ENCODE measurements around the gene RALGAPA2. TPM values are rescaled to one million over a fixed set of nuclear protein-coding genes. Genes with fewer than 3 reads are reported as not detected.

The RALGAPA2 gene
- total RNA-seq, 1 donor from 2014 or later, result 21.0 TPM

GRCh38 chr20:20632644-20633043 is 79.8 kb downstream of the RALGAPA2 start:
- no peaks in the 10 kb centered on the region for H3K27me3 ChIP-seq (ENCODE audit: low read depth)
- peaks cover 59% of the 10 kb centered on the region for H3K36me3 ChIP-seq
- DNase-seq, result no peak
- no peaks in the 10 kb centered on the region for H3K9me3 ChIP-seq (replicated peaks)
- TF ChIP-seq, protein P1, sequence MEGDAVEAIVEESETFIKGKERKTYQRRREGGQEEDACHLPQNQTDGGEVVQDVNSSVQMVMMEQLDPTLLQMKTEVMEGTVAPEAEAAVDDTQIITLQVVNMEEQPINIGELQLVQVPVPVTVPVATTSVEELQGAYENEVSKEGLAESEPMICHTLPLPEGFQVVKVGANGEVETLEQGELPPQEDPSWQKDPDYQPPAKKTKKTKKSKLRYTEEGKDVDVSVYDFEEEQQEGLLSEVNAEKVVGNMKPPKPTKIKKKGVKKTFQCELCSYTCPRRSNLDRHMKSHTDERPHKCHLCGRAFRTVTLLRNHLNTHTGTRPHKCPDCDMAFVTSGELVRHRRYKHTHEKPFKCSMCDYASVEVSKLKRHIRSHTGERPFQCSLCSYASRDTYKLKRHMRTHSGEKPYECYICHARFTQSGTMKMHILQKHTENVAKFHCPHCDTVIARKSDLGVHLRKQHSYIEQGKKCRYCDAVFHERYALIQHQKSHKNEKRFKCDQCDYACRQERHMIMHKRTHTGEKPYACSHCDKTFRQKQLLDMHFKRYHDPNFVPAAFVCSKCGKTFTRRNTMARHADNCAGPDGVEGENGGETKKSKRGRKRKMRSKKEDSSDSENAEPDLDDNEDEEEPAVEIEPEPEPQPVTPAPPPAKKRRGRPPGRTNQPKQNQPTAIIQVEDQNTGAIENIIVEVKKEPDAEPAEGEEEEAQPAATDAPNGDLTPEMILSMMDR (IDR thresholded peaks at IDR 0.05; ENCODE audit: borderline replicate concordance), result no peak
- intact Hi-C loops (cut with micrococcal nuclease), result no loop called here
- no peaks in the 10 kb centered on the region for H3K4me1 ChIP-seq
- no peak overlapping the region for H3K4me3 ChIP-seq
- no peak overlapping the region for H3K27ac ChIP-seq (replicated peaks)

DNA sequence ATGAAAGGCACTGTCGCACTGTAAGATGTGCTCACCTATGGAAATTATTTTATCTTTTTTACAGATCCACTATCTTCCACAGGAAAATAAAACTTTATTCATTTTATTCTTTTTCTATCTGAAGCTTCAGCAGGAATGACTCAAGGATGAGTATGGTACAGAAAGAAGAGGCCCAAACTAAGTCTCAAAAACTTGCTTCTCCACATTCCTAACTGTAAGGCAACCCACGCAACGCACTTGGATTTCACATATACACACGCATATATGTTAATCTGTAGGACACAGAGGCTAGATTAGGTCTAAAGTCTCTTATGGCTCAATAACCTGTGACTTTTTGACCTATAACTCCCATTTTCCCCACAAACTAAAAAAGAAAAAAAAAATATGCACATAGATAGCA is 81.9 kb downstream of the RALGAPA2 start:
- intact Hi-C loops (cut with micrococcal nuclease), result no loop called here
- peaks cover 70% of the 10 kb centered on the region for H3K36me3 ChIP-seq
- H3K4me3 ChIP-seq, result no peak overlapping the region
- DNase-seq, result no peak
- no peaks in the 10 kb centered on the region for H3K4me1 ChIP-seq
- TF ChIP-seq, protein P1 (IDR thresholded peaks at IDR 0.05; ENCODE audit: borderline replicate concordance), result no peak
- H3K27ac ChIP-seq (replicated peaks), result no peak overlapping the region
- H3K9me3 ChIP-seq (replicated peaks), result no peaks in the 10 kb centered on the region
- H3K27me3 ChIP-seq (ENCODE audit: low read depth), result no peaks in the 10 kb centered on the region

- Histone ChIP-seq H3K4me1 (no peaks in the 10 kb centered on the region), H3K9me3 (replicated peaks) (no peaks in the 10 kb centered on the region), H3K4me3 (no peak overlapping the region), H3K36me3 (peaks cover 61% of the 10 kb centered on the region), H3K27ac (replicated peaks) (no peak overlapping the region), H3K27me3 (ENCODE audit: low read depth) (no peaks in the 10 kb centered on the region)
- intact Hi-C loops (cut with micrococcal nuclease), result no loop called here
- no peak for DNase-seq
- TF ChIP-seq, protein P1 (IDR thresholded peaks at IDR 0.05; ENCODE audit: borderline replicate concordance), result no peak
These were observed 82.8 kb downstream of the RALGAPA2 start for GRCh38 chr20:20629556-20630188.

- H3K4me1 ChIP-seq, result no peaks in the 10 kb centered on the region
- intact Hi-C loops (cut with micrococcal nuclease), result no loop called here
- H3K27ac ChIP-seq (replicated peaks), result no peak overlapping the region
- H3K36me3 ChIP-seq, result peaks cover 48% of the 10 kb centered on the region
- TF ChIP-seq, protein P1 (IDR thresholded peaks at IDR 0.05; ENCODE audit: borderline replicate concordance), result no peak
- no peak for DNase-seq
- H3K27me3 ChIP-seq (ENCODE audit: low read depth), result no peaks in the 10 kb centered on the region
- H3K9me3 ChIP-seq (replicated peaks), result no peaks in the 10 kb centered on the region
- no peak overlapping the region for H3K4me3 ChIP-seq
These were observed 84.1 kb downstream of the RALGAPA2 start for GRCh38 chr20:20628314-20628713.

DNA sequence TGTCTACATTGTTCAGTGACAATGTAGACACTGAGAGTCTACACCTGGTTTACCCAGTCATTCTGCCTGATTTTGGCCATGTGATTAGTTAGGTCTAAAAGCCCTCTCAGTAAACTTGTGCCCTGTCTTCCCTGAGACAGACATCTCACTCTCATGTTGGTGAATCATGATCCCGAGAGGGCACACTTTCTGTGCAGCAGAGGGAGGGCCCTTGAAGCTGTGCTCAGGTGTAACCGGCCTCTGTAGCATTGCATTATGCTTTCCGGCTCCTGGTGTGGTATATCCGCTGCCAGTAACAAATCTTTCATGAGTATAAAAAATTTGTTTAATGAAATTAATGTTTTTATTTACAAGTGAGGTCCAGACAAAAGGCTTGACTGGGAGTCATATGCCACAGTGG is 85.0 kb downstream of the RALGAPA2 start:
- H3K4me1 ChIP-seq, result no peaks in the 10 kb centered on the region
- H3K27me3 ChIP-seq (ENCODE audit: low read depth), result no peaks in the 10 kb centered on the region
- intact Hi-C loops (cut with micrococcal nuclease), result no loop called here
- DNase-seq, result no peak
- TF ChIP-seq, protein P1 (IDR thresholded peaks at IDR 0.05; ENCODE audit: borderline replicate concordance), result no peak
- no peak overlapping the region for H3K27ac ChIP-seq (replicated peaks)
- no peaks in the 10 kb centered on the region for H3K9me3 ChIP-seq (replicated peaks)
- H3K4me3 ChIP-seq, result no peak overlapping the region
- peaks cover 44% of the 10 kb centered on the region for H3K36me3 ChIP-seq
